Stromal cell of bone marrow (primary cell): ENCODE results near the gene GLUD1.
A peak's percentile ranks its signal among the peaks of the same experiment; 100 is the strongest.
"Not testable (repeated sequence)": the region's sequence is repeated elsewhere in the genome, so short reads cannot be mapped to it uniquely, and the experiment has no call there.

ENCODE experiments used
- DNase-seq: peaks from one replicate; pipeline ENCODE4 v3.0.0-alpha.2; 2012; ENCODE audit warnings: low read depth

GLUD1 gene

GRCh38 chr10:87043579-87043978 is 51.1 kb downstream of the GLUD1 start:
- not testable (repeated sequence) for DNase-seq

- no peak for DNase-seq
Measured at GRCh38 chr10:87038786-87039185, 55.9 kb downstream of the GLUD1 start.

GRCh38 chr10:87038286-87038717 is 56.3 kb downstream of the GLUD1 start:
- no peak for DNase-seq

GRCh38 chr10:87036623-87037022 is 58.0 kb downstream of the GLUD1 start:
- no peak for DNase-seq

GRCh38 chr10:87030912-87031635 is 63.6 kb downstream of the GLUD1 start:
- no peak for DNase-seq

GRCh38 chr10:87030419-87030818 is 64.2 kb downstream of the GLUD1 start:
- not testable (repeated sequence) for DNase-seq

GRCh38 chr10:87026747-87027508 is 67.7 kb downstream of the GLUD1 start:
- DNase-seq: not testable (repeated sequence)

GRCh38 chr10:87025285-87025958 is 69.2 kb downstream of the GLUD1 start:
- DNase-seq: peak; percentile 40

- not testable (repeated sequence) for DNase-seq
Measured at GRCh38 chr10:87020056-87020455, 74.6 kb downstream of the GLUD1 start, which contains the start of gene FAM25A. FAM25A (plus strand) TSS chr10:87020294; CDS start chr10:87020325, 31 bp downstream.

GRCh38 chr10:87019504-87019903 is 75.1 kb downstream of the GLUD1 start:
- DNase-seq: not testable (repeated sequence)

GRCh38 chr10:87019066-87019465 is 75.6 kb downstream of the GLUD1 start:
- DNase-seq: not testable (repeated sequence)

- DNase-seq: not testable (repeated sequence)
Measured at GRCh38 chr10:87018127-87018526, 76.5 kb downstream of the GLUD1 start.

- not testable (repeated sequence) for DNase-seq
Measured at GRCh38 chr10:87014986-87015716, 79.5 kb downstream of the GLUD1 start.

- DNase-seq: not testable (repeated sequence)
Measured at GRCh38 chr10:87013528-87013927, 81.1 kb downstream of the GLUD1 start.

GRCh38 chr10:87009134-87009696 is 85.4 kb downstream of the GLUD1 start:
- DNase-seq: not testable (repeated sequence)

- not testable (repeated sequence) for DNase-seq
Measured at GRCh38 chr10:87008303-87008702, 86.3 kb downstream of the GLUD1 start.

GRCh38 chr10:87007674-87008073 is 87.0 kb downstream of the GLUD1 start:
- DNase-seq: not testable (repeated sequence)

- not testable (repeated sequence) for DNase-seq
Measured at GRCh38 chr10:87007124-87007523, 87.5 kb downstream of the GLUD1 start.

GRCh38 chr10:87000491-87000890 is 94.2 kb downstream of the GLUD1 start:
- DNase-seq: no peak
